ENCODE measurements around the gene RFPL1.
"Not testable (repeated sequence)": the region's sequence is repeated elsewhere in the genome, so short reads cannot be mapped to it uniquely, and the experiment has no call there.

The RFPL1 gene

GRCh38 chr22:29489127-29489780, 50.9 kb downstream of the RFPL1 start:
- H3K27ac ChIP-seq (ENCODE audit: low read depth, low read length); H3K9me3 ChIP-seq (ENCODE audit: control insufficient read depth, insufficient read depth, low read length); H3K4me1 ChIP-seq (ENCODE audit: control insufficient read depth, insufficient read depth, low read length); H3K27me3 ChIP-seq (ENCODE audit: control insufficient read depth, insufficient read depth, low read length); H3K4me3 ChIP-seq (ENCODE audit: low read depth, low read length); H3K9ac ChIP-seq (ENCODE audit: low read depth, low read length): not testable (repeated sequence)
- H3K36me3 ChIP-seq (ENCODE audit: control insufficient read depth, insufficient read depth, low read length), result peaks cover 33% of the 10 kb centered on the region

GRCh38 chr22:29491012-29491411, 52.6 kb downstream of the RFPL1 start:
- Histone ChIP-seq H3K4me3 (ENCODE audit: low read depth, low read length) (no peak overlapping the region), H3K9me3 (ENCODE audit: control insufficient read depth, insufficient read depth, low read length) (no peaks in the 10 kb centered on the region), H3K27ac (ENCODE audit: low read depth, low read length) (no peak overlapping the region), H3K4me1 (ENCODE audit: control insufficient read depth, insufficient read depth, low read length) (no peaks in the 10 kb centered on the region), H3K27me3 (ENCODE audit: control insufficient read depth, insufficient read depth, low read length) (no peaks in the 10 kb centered on the region), H3K9ac (ENCODE audit: low read depth, low read length) (no peak overlapping the region), H3K36me3 (ENCODE audit: control insufficient read depth, insufficient read depth, low read length) (peaks cover 19% of the 10 kb centered on the region)

Data from HUES48 (cell line).